GM21447 (cell line): ENCODE results near the gene SF3B1.
"Not testable (repeated sequence)": the region's sequence is repeated elsewhere in the genome, so short reads cannot be mapped to it uniquely, and the experiment has no call there.

Experiments used
- ATAC-seq: cut with Tn5 transposase; IDR thresholded peaks from one replicate; pipeline ENCODE4 v1.9.1; 2021; ENCODE audit not compliant: unreplicated experiment

SF3B1 gene

GRCh38 chr2:197379308-197379917 is 55.4 kb downstream of the SF3B1 start:
- not testable (repeated sequence) for ATAC-seq

- no peak for ATAC-seq
Measured at GRCh38 chr2:197378494-197379307, 56.1 kb downstream of the SF3B1 start.

GRCh38 chr2:197378086-197378485 is 56.7 kb downstream of the SF3B1 start:
- ATAC-seq: no peak

- no peak for ATAC-seq
Measured at GRCh38 chr2:197377670-197378069, 57.2 kb downstream of the SF3B1 start.

GRCh38 chr2:197372592-197372991 is 62.2 kb downstream of the SF3B1 start:
- ATAC-seq: no peak

GRCh38 chr2:197370664-197371063 is 64.2 kb downstream of the SF3B1 start:
- not testable (repeated sequence) for ATAC-seq

GRCh38 chr2:197369933-197370320 is 64.9 kb downstream of the SF3B1 start:
- ATAC-seq: no peak

- no peak for ATAC-seq
Measured at GRCh38 chr2:197369228-197369932, 65.4 kb downstream of the SF3B1 start.

- ATAC-seq: no peak
Measured at GRCh38 chr2:197368412-197368811, 66.4 kb downstream of the SF3B1 start.

- ATAC-seq: no peak
Measured at GRCh38 chr2:197363998-197364397, 70.8 kb downstream of the SF3B1 start.

GRCh38 chr2:197360744-197361156 is 74.1 kb downstream of the SF3B1 start:
- ATAC-seq: peak; percentile 53

GRCh38 chr2:197359859-197360258 is 75.0 kb downstream of the SF3B1 start:
- no peak for ATAC-seq

- ATAC-seq: no peak
Measured at GRCh38 chr2:197358931-197359330, 75.9 kb downstream of the SF3B1 start.

- ATAC-seq: no peak
Measured at GRCh38 chr2:197357986-197358385, 76.8 kb downstream of the SF3B1 start.

- no peak for ATAC-seq
Measured at GRCh38 chr2:197356136-197356535, 78.7 kb downstream of the SF3B1 start.

- ATAC-seq: no peak
Measured at GRCh38 chr2:197354169-197354558, 80.7 kb downstream of the SF3B1 start.

- ATAC-seq: no peak
Measured at GRCh38 chr2:197353393-197354168, 81.2 kb downstream of the SF3B1 start.

GRCh38 chr2:197349699-197350098 is 85.1 kb downstream of the SF3B1 start:
- ATAC-seq: no peak

GRCh38 chr2:197348721-197349360 is 86.0 kb downstream of the SF3B1 start:
- no peak for ATAC-seq

- ATAC-seq: no peak
Measured at GRCh38 chr2:197345846-197346370, 88.9 kb downstream of the SF3B1 start.
